SU-DHL-6 (cell line): ENCODE results near the gene ASTN2.

Experiments used
- EZH2phosphoT487 ChIP-seq: fragments of 200-600 bp; sonication (generic), shearing (Covaris generic); conservative IDR thresholded peaks from 2 replicates; pipeline ENCODE4 v1.6.1; 2018; ENCODE audit warnings: mild to moderate bottlenecking, antibody characterized with exemption, low read length, moderate library complexity, mixed read lengths
- TF ChIP-seq, protein P1 (sequence below): fragments of 200-600 bp; sonication (generic); IDR thresholded peaks from one replicate; pipeline ENCODE4 v1.5.1; 2017; ENCODE audit warnings: antibody characterized with exemption, mild to moderate bottlenecking, low read length, moderate library complexity; ENCODE audit not compliant: insufficient read depth, poor library complexity, severe bottlenecking

DNA sequence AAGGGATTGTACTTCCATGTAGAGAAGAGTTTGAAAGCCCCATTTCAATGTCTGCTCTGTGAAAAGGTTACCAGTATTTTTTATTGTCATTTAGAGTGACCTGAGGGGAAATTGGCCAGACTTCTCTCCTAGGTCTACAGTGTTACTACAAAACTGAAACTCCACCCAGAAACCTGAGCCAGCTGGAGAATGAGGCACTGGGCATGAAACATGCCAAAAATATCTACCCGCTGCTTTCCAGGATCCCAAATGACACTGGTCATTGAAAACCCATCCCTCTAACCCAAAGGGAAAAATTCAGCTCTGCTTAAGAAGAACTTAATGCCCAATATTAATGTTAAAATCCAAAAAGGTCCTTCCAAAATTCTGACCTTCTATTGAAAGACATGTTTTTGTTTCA, 826.9 kb downstream of the ASTN2 start:
- TF ChIP-seq, protein P1, sequence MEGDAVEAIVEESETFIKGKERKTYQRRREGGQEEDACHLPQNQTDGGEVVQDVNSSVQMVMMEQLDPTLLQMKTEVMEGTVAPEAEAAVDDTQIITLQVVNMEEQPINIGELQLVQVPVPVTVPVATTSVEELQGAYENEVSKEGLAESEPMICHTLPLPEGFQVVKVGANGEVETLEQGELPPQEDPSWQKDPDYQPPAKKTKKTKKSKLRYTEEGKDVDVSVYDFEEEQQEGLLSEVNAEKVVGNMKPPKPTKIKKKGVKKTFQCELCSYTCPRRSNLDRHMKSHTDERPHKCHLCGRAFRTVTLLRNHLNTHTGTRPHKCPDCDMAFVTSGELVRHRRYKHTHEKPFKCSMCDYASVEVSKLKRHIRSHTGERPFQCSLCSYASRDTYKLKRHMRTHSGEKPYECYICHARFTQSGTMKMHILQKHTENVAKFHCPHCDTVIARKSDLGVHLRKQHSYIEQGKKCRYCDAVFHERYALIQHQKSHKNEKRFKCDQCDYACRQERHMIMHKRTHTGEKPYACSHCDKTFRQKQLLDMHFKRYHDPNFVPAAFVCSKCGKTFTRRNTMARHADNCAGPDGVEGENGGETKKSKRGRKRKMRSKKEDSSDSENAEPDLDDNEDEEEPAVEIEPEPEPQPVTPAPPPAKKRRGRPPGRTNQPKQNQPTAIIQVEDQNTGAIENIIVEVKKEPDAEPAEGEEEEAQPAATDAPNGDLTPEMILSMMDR: no peak
- no peak for TF ChIP-seq EZH2phosphoT487
